ENCODE data around the gene PARM1. TPM values are rescaled to one million over a fixed set of nuclear protein-coding genes. Genes with fewer than 3 reads are reported as not detected.

Gene PARM1
- total and polyA plus RNA-seq, 2 of the 4 experiments (the other 2 are of a cell fraction) = 0.07 to 0.18 TPM

GRCh38 chr4:75053352-75053751, 120.4 kb downstream of the PARM1 start:
- Histone ChIP-seq H3K9me1 (ENCODE audit: insufficient read depth, low read length) (no peaks in the 10 kb centered on the region), H4K5ac (ENCODE audit: low read depth, low read length) (no peak overlapping the region), H2BK15ac (ENCODE audit: low read depth, low read length) (no peak overlapping the region), H3K27me3 (ENCODE audit: control insufficient read depth, insufficient read depth, low read length) (no peaks in the 10 kb centered on the region), H3K56ac (ENCODE audit: extremely low read depth, insufficient read depth, low read length) (no peak overlapping the region), H2AK5ac (ENCODE audit: low read depth, low read length) (no peak overlapping the region), H3K4me3 (ENCODE audit: insufficient read depth, low read depth, low read length) (no peak overlapping the region), H4K91ac (ENCODE audit: insufficient read depth, low read depth, low read length) (no peak overlapping the region), H4K20me1 (ENCODE audit: insufficient read depth, low read length) (no peaks in the 10 kb centered on the region), H3K4me1 (ENCODE audit: control insufficient read depth, insufficient read depth, low read length) (no peaks in the 10 kb centered on the region), H4K8ac (ENCODE audit: low read depth in 2 of 2, low read length in 2 of 2) (no peak overlapping the region), H3K4ac (ENCODE audit: low read depth, low read length) (no peak overlapping the region), H3K9me3 (ENCODE audit: control insufficient read depth, insufficient read depth, low read length) (no peaks in the 10 kb centered on the region; the same call in 1 of the 2 replicates), H3K14ac (replicated peaks; ENCODE audit: low read depth, low read length) (no peak overlapping the region), H3K18ac (ENCODE audit: low read depth, low read length) (no peak overlapping the region), H2BK5ac (ENCODE audit: low read depth, low read length, poor library complexity, severe bottlenecking) (no peak overlapping the region), H3K23ac (ENCODE audit: low read depth, low read length) (no peak overlapping the region), H3K79me1 (ENCODE audit: low read depth in 1 of 2, low read length in 2 of 2) (no peaks in the 10 kb centered on the region), H3K9ac (ENCODE audit: low read depth, low read length) (no peak overlapping the region), H3K36me3 (ENCODE audit: control insufficient read depth, insufficient read depth, low read length) (no peaks in the 10 kb centered on the region), H3K4me2 (ENCODE audit: low read depth, low read length) (no peak overlapping the region), H2AK9ac (replicated peaks; ENCODE audit: low read depth, low read length, poor library complexity) (no peak overlapping the region), H2BK120ac (ENCODE audit: low read depth, low read length) (no peak overlapping the region), H2BK20ac (ENCODE audit: low read depth, low read length) (no peak overlapping the region), H3K27ac (ENCODE audit: insufficient read depth, low read length) (no peak overlapping the region), H2AFZ (replicated peaks; ENCODE audit: low read length, poor library complexity) (no peak overlapping the region)
- WGBS, 2 experiments (ENCODE audit: extremely low coverage in 2 of 2, insufficient read length in 1 of 2) = no CpG with 5 or more reads among the region's 1 CpG
- intact Hi-C loops (cut with micrococcal nuclease) (no loop called here), dilution Hi-C loops (cut with HindIII; ENCODE audit: low sequenced_read_pairs, unreplicated experiment) (no loop called here), in situ Hi-C loops (cut with MboI; ENCODE audit: low sequenced_read_pairs) (no loop called here)
- no peak for TF ChIP-seq ELK1 (IDR thresholded peaks at IDR 0.05; ENCODE audit: borderline replicate concordance, low read depth, low read length)
- TF ChIP-seq CHD1 (IDR thresholded peaks at IDR 0.05; ENCODE audit: low read depth, low read length) = no peak
- TF ChIP-seq MXI1 (IDR thresholded peaks at IDR 0.05; ENCODE audit: borderline replicate concordance, low read depth, low read length) = no peak
- no peak for TF ChIP-seq CEBPB (IDR thresholded peaks at IDR 0.05; ENCODE audit: low read depth, low read length)
- TF ChIP-seq RCOR1 (IDR thresholded peaks at IDR 0.05; ENCODE audit: insufficient replicate concordance, low read length) = no peak
- BruUV-seq (replicated peaks) = no TSS peak
- DNase-seq = no peak
- CTCF ChIA-PET = no interaction called here
- POLR2A ChIA-PET (ENCODE audit: unreplicated experiment) = no interaction called here
- no peak for ATAC-seq (ENCODE audit: low read depth)
